Measurements from ENCODE around the gene SERPINB6. TPM values are rescaled to one million over a fixed set of nuclear protein-coding genes. Genes with fewer than 3 reads are reported as not detected.
"Not testable (repeated sequence)": the region's sequence is repeated elsewhere in the genome, so short reads cannot be mapped to it uniquely, and the experiment has no call there.

SERPINB6 gene
- polyA plus RNA-seq, 1 donor from 2014 or later, result 77.8 TPM

DNA sequence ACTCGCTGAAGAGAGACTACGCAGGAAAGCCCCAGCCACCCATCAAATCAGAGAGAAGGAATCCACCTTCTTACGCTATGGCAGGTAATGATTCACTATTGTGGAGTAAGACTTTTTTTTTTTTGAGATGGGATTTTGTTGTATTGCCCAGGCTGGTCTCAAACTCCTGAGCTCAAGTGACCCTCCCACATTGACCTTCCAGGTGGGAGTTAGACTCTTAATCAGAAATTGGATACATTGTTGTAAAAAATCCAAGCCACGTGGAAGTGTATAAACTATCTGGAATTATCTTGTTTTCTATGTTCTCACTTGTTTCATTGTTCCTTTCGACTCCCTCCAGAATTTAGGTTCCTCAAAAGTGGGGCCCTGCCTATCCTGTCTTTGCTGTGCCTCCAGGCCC, 35.1 kb upstream of the SERPINB6 start:
- H3K27me3 Mint-ChIP-seq, result no peaks in the 10 kb centered on the region
- H3K9me3 Mint-ChIP-seq, result peaks cover 8 to 12% (median 9%) of the 10 kb centered on the region in 3 donors
- H3K36me3 Mint-ChIP-seq, result peaks cover 6% of the 10 kb centered on the region
- no peak overlapping the region for H3K4me3 Mint-ChIP-seq
- H3K4me1 Mint-ChIP-seq, result peaks cover 4 to 6% (median 5%) of the 10 kb centered on the region in 3 donors
- H3K27ac Mint-ChIP-seq, result no peak overlapping the region

GRCh38 chr6:3005874-3006273, 34.5 kb upstream of the SERPINB6 start:
- H3K4me3 Mint-ChIP-seq, result no peak overlapping the region
- H3K27ac Mint-ChIP-seq, result no peak overlapping the region
- H3K9me3 Mint-ChIP-seq, result peaks cover 5 to 8% (median 8%) of the 10 kb centered on the region in 3 donors
- peaks cover 2% of the 10 kb centered on the region for H3K36me3 Mint-ChIP-seq
- H3K27me3 Mint-ChIP-seq, result no peaks in the 10 kb centered on the region
- peaks cover 5 to 6% (median 6%) of the 10 kb centered on the region in 3 donors for H3K4me1 Mint-ChIP-seq

DNA sequence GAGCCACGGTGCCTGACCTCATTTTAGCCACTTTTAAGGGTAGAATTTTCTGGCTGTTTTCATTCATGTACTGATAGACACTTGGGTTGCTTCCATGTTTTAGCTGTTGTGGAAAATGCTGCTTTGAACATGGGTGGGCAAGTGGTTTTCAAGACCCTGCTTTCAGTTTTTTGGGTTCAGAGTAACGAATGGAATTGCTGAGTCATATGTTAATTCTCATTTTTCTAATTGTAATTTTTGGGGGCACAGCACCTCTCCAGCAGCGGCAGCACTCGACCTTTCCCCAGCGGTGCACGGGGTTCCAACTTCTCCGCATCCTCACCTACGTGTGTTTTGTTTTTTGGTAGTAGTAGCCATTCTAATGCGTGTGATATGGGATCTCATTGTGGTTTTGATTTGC, 33.7 kb upstream of the SERPINB6 start:
- peaks cover 2% of the 10 kb centered on the region for H3K36me3 Mint-ChIP-seq
- H3K4me3 Mint-ChIP-seq, result no peak overlapping the region

DNA sequence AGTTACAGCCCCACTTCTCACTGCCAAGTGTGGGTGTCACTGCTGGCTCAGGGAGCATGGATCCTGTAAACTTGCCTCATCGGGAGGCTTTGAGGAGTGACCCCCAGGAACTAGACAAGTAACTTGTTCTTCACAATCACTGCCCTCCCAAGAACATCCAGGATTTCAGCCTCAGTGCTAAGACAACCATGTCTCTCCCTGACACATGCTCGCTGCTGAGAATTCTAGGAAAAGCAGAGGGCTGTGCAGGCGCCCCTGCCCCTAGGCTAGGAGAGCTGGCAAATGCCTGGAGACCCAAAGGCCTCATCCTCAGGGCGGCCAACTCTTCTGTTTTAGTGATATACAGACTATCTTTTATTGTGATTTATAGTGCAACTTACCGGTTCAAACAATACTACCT, 31.9 kb upstream of the SERPINB6 start:
- H3K27ac Mint-ChIP-seq, H3K9me3 Mint-ChIP-seq, H3K27me3 Mint-ChIP-seq, H3K4me3 Mint-ChIP-seq, H3K36me3 Mint-ChIP-seq: not testable (repeated sequence)
- peaks cover 11 to 14% (median 13%) of the 10 kb centered on the region in 3 donors for H3K4me1 Mint-ChIP-seq

More for the DNA sequence above, 33.7 kb upstream of the SERPINB6 start:
- Mint-ChIP-seq H3K9me3 (peaks cover 0 to 2% (median 2%) of the 10 kb centered on the region in 3 donors), H3K4me1 (peaks cover 5 to 8% (median 7%) of the 10 kb centered on the region in 3 donors), H3K27me3 (no peaks in the 10 kb centered on the region), H3K27ac (no peak overlapping the region)

DNA sequence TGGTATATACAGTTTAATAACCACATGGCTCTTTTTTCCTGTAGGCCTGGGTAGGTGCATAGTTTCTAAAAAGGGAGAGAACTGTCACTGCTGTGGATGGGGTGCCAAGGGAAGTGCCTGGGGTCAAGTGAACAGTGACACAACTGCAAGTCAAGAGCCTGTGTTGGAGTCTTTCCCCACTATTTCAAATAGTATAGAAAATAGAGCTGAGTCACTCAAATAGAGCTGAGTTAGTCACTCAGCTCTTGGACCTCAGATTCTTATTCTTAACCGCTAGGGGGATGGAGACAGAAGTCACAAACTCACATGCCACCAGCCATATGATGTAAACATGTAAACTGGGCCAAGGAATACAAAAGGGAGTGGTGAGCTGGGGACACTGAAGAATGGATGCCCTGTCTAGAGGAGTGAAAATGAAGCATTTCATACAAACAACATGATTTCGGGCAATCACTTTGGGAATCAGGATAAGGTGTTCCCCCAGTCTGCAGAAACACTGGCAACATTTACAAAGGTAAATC, 30.5 kb upstream of the SERPINB6 start:
- Mint-ChIP-seq H3K9me3 (no peaks in the 10 kb centered on the region), H3K4me3 (peak overlapping the region in 3 of 4 donors; percentile 49 to 65 (median 57)), H3K36me3 (no peaks in the 10 kb centered on the region), H3K27ac (peak overlapping the region in 2 of 3 donors; percentile 6 to 16), H3K27me3 (no peaks in the 10 kb centered on the region), H3K4me1 (peaks cover 13 to 17% (median 14%) of the 10 kb centered on the region in 3 donors)

DNA sequence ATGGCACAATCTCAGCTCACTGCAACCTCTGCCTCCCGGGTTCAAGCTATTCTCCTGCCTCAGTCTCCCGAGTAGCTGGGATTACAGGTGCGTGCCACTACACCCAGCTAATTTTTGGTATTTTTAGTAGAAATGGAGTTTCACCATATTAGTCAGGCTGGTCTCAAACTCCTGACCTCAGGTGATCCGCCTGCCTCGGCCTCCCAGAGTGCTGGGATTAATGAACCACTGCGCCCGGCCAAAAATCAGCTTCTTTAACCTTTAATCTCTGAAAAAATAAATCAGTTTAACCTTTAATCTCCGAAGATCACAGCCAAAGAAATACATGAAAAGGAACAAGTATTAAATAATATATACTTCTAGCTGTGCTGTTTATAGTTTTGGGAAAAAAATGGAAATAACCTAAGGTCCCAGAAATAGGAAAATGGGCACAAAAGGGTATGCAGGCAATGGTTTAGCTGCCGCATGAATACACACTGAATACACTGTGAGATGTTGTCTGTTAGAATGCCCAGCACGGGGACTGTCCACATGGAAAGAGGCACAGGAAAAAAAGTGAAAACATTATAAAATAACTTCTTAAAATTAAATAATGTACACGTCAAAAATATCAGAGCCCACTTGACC, 29.9 kb upstream of the SERPINB6 start:
- Mint-ChIP-seq H3K4me3 (peak overlapping the region; percentile 50 to 92 (median 64)), H3K4me1 (peaks cover 15 to 20% (median 19%) of the 10 kb centered on the region in 3 donors), H3K27ac (peak overlapping the region in 2 of 3 donors; percentile 16 to 35), H3K9me3 (no peaks in the 10 kb centered on the region), H3K27me3 (no peaks in the 10 kb centered on the region), H3K36me3 (no peaks in the 10 kb centered on the region)

DNA sequence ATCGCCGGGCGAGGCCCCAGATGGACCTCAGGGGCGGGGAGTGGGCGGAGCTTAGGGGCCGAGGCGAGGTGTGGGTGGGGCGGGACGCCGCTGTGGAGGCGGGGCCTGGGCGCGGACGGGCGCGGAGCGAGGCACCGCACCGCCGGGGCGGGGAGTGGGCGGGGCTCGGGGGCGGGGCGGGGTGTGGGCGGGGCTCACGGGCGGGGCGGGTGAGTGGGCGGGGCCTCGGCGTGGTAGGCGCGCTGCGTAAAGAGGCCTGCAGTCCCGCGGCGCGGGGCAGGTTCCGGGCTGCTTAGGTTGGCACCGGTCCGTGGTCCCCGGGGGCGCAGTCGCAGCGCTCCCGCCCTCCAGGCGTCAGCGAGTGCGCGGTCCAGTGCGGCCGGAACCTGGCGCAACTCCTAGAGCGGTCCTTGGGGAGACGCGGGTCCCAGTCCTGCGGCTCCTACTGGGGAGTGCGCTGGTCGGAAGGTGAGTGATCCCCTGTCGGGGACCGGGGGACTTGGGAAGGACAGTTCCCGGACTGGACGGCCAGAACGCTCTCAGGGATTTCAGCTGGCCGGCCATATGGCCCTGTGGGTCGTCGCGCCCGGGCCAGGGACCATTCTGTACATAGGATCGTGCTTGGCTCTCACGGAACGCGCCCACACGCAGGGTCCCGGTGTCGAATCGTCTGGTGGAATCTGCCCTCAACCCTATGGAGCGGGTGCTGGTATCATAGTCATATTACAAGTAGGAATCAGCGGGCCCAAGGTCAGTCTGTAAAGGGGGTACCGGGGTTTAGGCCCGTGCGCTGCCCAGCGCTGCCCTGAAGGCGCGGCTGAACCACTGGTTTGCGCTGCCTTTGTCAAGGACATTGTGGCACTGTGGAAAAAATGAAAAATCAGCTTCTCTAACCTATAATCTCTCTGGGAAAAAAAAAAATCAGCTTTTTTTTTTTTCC, 28.5 kb upstream of the SERPINB6 start, which contains the start of gene NQO2:
TSS of gene NQO2 (plus strand) at position 277 of the 940 bp plus-strand sequence. CDS start 6,659 bp downstream, outside the sequence.
- Mint-ChIP-seq H3K4me3 (peak within 1 kb of the TSS; percentile 88 to 94 (median 90)), H3K36me3 (no peaks in the 10 kb centered on the region), H3K27ac (peak within 1 kb of the TSS; percentile 71 to 91 (median 86)), H3K9me3 (no peaks in the 10 kb centered on the region), H3K27me3 (no peaks in the 10 kb centered on the region), H3K4me1 (peaks cover 15 to 22% (median 21%) of the 10 kb centered on the region in 3 donors)

DNA sequence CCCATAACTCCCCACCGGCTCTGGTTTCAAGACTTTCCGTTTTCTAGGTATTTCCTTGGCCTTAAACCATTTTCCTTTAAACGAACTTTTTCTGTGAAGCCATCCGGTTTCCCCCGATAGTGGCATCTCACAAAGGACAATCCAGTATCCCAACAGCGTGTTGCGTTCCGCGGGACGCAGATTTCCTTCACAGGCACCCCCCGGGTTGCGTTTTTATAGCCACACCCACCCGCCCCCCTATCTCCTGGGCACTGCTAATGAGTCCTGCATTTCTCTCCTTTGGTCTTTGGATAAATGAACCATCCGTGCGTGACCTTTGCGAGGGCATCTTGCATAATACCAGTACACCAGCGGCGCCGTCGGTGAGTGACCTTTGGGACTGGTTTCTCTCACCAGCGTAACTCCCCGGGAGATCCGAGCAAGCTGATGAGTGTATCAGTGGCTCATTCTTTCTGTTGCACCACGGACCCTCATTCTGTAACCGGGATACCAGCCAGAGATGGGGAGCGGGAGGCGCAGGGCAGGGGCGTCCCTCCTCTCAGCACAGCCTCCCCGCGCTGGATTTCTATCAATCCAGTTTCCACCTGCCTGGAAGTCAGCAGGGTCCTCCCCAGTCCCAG, 27.7 kb upstream of the SERPINB6 start:
- H3K4me1 Mint-ChIP-seq, result peaks cover 15 to 22% (median 21%) of the 10 kb centered on the region in 3 donors
- no peaks in the 10 kb centered on the region for H3K27me3 Mint-ChIP-seq
- peak overlapping the region; percentile 71 to 91 (median 75) for H3K27ac Mint-ChIP-seq
- H3K4me3 Mint-ChIP-seq, result peak overlapping the region; percentile 88 to 93 (median 90)
- H3K36me3 Mint-ChIP-seq, result no peaks in the 10 kb centered on the region
- H3K9me3 Mint-ChIP-seq, result no peaks in the 10 kb centered on the region

DNA sequence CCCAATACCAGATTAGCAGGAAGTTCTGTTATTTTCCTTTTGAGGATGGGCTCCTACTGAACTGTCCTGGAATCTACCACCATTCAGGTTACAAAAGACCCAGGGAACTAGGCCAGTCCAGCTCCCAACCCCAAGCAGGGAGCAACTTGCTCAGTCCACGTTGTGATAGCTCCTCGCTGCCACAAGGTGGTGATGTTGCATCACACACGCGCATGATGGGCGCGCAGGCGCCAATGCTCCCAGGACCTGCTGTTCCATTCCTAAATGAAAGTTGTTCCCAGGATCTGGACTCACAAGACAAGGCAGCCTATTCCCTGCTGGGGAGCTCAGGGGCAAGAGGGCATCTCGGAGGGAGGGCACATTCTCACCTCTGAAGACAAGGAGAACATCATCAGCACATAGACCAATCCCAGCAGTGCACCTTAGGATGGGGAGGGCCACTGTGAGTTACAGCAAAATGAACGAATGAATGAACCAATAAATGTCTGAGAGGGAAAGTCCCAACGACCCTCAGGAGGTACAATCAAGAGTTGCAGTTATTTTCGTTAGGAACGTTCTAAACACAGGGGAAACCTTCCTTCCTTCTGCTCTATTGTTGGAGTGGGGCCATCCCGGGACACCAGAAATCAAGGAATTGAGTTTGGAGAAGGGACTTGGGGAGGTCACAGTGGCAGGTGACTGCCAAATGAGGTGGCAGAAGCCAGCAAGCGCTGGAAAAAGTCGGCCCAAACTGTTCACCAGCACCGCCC, 27.1 kb upstream of the SERPINB6 start:
- Mint-ChIP-seq H3K4me3 (peak overlapping the region; percentile 88 to 93 (median 90)), H3K27ac (peak overlapping the region; percentile 71 to 91 (median 75)), H3K4me1 (peaks cover 15 to 22% (median 21%) of the 10 kb centered on the region in 3 donors)
- H3K9me3 Mint-ChIP-seq, H3K27me3 Mint-ChIP-seq, H3K36me3 Mint-ChIP-seq: not testable (repeated sequence)

GRCh38 chr6:2993755-2994317, 22.5 kb upstream of the SERPINB6 start:
- Mint-ChIP-seq H3K36me3 (no peaks in the 10 kb centered on the region), H3K4me3 (peak overlapping the region in 1 of 4 donors; percentile 3), H3K9me3 (no peaks in the 10 kb centered on the region), H3K4me1 (peaks cover 10 to 23% (median 21%) of the 10 kb centered on the region in 3 donors), H3K27ac (no peak overlapping the region), H3K27me3 (no peaks in the 10 kb centered on the region)

DNA sequence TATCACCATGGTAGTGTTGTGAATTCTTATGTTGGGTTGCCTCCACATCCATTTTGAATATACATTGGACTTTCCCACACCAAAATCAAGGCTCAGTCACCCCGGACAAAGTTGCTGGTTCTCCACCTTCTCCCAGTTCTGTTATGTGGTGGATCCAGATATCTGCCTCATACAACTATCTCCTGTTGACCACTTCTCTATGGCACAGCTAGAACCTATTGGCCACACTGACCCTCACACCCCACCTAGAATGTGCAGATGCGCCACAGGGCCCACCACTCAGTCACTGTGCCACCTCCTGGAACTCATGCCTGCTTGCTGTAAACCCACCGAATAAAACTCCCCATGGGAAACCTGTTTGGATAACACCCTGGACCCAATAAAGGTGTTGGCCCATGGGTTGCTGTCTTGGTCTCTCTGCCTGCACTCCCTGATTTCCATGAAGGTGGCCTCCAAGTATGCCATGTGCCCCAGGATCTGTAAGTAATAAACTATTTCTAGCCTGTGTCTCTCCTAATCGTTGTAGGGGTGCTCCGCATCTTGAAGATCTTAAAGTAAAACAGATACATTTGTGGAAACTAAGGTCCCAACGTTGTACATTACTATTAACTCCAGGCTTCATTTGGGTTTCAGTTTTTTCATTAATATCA, 21.1 kb upstream of the SERPINB6 start:
- Mint-ChIP-seq H3K4me1 (peaks cover 15 to 27% (median 21%) of the 10 kb centered on the region in 3 donors), H3K36me3 (no peaks in the 10 kb centered on the region), H3K9me3 (no peaks in the 10 kb centered on the region), H3K27ac (no peak overlapping the region), H3K27me3 (no peaks in the 10 kb centered on the region), H3K4me3 (peak overlapping the region in 2 of 4 donors; percentile 17 to 69)

DNA sequence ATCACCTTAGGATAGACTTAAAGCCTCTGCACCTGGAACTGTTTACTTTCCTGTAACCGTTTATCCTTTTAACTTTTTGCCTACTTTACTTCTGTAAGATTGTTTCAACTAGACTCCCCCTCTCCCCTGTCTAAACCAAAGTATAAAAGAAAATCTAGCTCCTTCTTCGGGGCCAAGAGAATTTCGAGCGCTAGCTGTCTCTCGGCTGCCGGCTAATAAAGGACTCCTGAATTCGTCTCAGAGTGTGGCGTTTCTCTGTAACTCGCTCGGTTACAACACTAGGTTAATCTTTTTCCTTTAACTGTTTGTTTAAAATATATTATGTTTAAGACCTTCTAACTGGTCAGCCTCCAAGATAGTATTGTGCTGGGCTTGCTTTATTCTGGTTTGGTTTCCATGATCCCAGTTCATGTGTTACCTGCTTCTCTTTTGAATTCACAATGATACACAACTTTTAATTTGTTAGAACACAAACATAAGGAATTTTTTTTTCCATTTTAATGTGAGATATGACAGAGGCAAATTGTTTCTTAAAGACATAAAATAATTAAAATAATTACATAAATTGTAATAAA, 19.7 kb upstream of the SERPINB6 start:
- H3K4me3 Mint-ChIP-seq, result peak overlapping the region; percentile 92 to 99 (median 98)
- H3K27me3 Mint-ChIP-seq, result no peaks in the 10 kb centered on the region
- no peaks in the 10 kb centered on the region for H3K9me3 Mint-ChIP-seq

More for the DNA sequence above, 19.7 kb upstream of the SERPINB6 start:
- H3K36me3 Mint-ChIP-seq, result no peaks in the 10 kb centered on the region
- H3K4me1 Mint-ChIP-seq, result peaks cover 13 to 22% (median 16%) of the 10 kb centered on the region in 3 donors
- H3K27ac Mint-ChIP-seq, result peak overlapping the region; percentile 96 to 100 (median 98)

Data from IgD-negative memory B cell (primary cell).